OCI-LY1 (cell line): ENCODE results near the gene WIZ.

Source experiments
- CTCF ChIP-seq: fragments of 200-600 bp; sonication (generic), shearing (Covaris generic); IDR thresholded peaks from 2 replicates; pipeline ENCODE4 v1.5.1; 2017; ENCODE audit warnings: mild to moderate bottlenecking, antibody characterized with exemption, low read length, moderate library complexity, mixed read lengths
- EZH2 ChIP-seq: fragments of 200-600 bp; sonication (generic), shearing (Covaris generic); IDR thresholded peaks from 2 replicates; pipeline ENCODE4 v1.8.0; 2017; ENCODE audit warnings: borderline replicate concordance, mixed run types, mild to moderate bottlenecking, antibody characterized with exemption, low read length, moderate library complexity, mixed read lengths

GRCh38 chr19:15419413-15420025, 30.2 kb downstream of the WIZ start:
- TF ChIP-seq CTCF (no peak), EZH2 (no peak)
